Activated CD4-positive, alpha-beta T cell treated with anti-CD3 and anti-CD28 coated beads, Interleukin-2, Interleukin-6, amounts not matched to agents 100 ng/mL and 50 ng/mL, durations not matched to agents 16 hours and 8 hours (primary cell): ENCODE results near the gene KRT80.

ENCODE experiments used
- DNase-seq: peaks from one replicate; pipeline ENCODE4 v3.0.0-alpha.2; 2020

KRT80 gene

DNA sequence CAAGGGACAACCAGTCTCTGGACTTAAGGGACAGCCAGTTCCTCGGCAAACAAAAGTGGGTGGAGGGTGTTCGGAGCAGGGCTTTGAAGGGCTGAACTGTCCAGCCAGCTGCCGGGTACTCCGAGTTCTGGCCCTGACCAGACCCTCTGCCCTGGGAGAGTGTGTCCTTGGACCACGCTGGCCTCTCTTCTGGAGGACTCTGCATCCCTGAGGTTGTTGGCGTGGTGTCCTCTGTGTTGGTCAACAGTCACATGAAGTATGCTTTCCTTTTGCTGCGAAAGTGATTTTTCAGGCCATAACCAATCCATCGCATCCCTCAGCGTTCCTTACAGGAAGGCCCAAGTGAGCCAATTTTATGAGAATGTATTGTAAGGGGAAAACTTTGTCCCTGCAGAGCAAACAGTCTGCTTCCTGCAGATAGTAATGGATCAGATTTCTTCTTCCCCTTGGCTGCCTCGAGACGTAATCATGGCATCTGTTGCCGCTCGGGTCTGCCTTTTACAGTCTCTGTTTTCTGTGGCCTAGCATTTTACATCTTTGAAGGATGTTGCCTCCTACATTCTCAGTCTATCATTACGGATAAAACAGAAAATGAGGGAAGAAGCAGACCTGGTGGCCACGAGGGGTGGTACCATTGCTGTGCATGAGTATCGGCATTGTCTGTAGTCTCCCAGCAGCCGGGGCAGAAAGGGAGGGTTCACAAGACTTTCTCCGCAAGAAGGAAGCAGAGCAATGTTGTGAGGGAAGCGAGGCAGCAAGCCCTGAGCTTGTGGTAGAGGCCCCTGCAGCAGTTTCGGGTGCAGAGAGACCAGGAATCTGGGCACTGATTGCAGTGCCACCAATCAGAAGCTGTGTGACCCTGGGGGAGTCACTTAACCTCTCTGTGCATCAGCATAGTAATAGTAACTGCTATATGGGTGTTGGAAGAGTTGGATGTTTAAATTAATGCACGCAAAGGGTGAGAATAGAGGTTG is 64.9 kb downstream of the KRT80 start:
- DNase-seq = no peak

DNA sequence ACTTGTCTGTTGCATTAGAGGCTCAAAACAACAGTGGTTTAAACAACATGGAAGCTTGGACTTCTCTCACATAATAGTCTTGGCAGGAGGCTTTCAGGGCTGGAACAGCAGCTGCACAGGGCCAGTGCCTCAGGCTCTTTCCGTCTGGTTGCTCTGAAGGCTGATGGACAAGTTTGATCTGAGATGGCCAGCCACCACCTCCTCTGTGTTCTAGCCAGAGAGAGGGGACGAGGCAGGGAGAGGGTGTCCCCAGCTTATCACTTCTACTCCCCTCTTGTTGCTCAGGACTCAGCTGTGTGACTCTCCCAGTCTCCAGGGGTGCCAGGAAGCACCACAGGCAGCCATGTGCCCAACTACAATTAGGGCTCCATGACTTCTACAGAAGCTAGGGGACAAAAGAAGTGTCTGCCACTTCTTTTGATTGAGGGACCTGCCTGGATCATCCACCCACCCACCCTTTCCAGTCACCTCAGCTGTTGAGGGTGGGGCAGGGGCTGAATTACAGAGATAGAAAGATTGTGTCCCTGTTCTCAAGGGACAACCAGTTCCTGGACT is 65.7 kb downstream of the KRT80 start:
- DNase-seq = no peak

DNA sequence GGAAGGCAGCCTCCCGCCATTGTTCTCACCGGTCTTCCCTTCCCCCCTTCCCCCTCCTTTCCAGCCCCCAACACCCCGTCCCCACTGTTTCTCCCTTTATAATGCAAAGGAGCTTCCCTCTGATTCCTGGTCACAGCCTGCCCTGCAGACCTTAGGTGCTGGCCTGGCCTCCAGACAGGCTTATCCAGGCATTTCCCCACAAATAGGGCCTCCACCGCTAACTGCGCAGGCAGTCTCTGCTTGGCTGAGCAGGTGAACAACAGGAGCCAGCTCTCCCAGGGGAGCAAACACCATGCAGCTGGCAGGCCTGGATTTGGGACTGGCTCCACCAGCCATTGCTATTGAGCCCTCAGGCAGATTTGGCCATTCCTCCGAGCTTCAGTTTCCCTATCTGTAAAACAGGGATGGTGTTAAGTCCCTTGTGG is 66.3 kb downstream of the KRT80 start:
- no peak for DNase-seq

DNA sequence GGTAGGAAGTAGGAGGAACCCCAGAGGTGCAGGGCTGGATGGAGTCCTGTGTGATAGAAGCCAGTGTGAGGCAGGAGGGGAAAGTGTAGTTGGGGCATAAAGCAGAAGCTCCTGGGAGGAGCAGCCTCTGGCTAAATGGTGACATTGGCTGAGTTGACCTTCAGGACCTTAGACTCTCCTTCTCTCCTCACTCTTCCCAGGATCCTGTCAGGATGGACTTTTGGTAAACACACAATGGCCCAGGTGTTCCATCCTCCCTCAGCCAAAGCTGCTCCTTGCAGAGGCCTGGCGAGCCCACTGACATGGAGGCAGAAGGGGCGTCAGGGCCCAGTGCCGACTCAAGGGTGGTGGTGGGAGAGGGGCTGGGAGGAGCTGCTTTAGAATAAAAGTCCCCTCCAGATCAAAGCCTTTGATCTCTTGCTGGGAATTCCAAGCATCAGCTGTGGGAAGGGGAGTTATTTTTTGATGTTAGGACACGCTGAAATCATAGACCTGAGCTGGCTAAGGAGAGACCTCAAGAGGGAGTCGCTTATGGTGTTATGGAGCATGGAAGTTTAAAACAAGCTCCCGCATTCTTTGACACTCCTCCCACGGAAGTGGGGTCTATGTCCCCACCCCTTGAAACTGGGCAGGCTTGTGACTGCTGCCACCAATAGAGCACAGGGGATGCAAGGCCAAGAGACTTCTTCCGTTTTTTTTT is 68.2 kb downstream of the KRT80 start:
- DNase-seq = no peak

DNA sequence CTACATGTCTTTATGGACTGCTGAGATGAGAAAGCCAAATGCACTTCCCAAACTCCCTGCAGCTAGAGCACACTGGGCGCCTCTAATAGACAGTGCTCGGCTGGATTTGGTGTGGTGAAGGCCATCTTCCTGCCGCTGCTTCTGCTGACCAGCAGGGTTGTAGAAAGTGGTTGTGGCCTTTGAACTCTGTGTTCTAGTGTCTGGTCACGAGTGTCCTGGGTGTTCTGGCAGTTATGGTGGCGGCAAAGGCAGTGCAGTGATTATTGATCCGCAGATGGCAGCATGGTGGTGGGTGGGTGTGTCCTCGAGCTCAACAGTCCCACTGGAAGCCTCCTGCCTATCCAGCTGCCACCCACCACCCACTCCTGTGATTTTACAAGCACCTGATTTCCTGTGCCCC is 68.9 kb downstream of the KRT80 start:
- no peak for DNase-seq

DNA sequence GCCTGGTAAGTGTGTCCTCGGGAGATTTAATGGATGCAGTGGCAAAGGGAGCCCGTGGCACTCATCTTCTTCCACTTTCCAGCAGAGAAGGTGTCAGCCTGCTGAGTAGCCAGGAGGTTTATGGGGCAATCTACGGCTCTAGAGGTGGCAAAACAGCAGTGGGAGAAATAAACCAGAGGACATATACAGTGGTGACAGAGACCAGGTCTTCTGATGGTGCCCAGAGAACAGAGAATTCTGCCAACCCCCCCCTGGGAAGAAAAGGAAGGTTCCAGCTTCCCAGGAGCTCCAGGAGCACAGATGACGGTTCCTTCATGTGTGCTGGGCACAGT is 69.3 kb downstream of the KRT80 start:
- no peak for DNase-seq

DNA sequence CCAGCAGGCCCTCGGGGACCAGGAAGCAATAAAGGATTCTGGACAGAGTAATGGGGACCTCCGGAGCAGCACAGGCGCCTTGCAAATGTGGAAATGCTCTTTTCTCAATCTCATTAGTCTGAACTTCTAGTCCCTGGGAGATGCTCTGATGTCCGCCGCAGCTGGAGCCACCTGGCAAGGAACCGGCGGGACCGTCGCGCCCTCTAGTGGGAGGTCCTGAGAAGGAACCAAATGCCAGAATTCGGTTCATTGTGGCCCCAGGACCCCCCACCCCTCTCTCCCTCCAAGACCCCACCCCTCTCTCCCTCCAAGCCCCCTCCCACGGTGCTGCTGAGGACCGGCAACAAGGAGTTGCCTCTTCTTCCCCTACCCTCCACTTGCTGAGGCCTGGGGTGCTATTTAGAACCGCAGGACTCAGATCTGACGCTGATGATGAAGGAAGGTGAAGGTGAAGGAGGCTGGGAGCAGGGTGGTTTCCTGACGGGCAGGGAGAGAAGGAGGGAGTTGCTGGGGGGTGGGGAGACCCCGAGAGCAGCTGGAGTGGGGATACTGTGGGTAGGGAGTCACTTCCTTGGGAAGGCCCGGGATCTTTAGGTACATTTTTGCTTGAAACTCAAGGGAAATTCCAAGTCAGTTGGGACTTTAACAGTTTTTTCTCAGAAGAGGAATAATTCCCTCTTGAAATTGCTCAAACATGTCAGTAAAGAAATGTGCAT is 69.8 kb downstream of the KRT80 start:
- peak; percentile 76 for DNase-seq

DNA sequence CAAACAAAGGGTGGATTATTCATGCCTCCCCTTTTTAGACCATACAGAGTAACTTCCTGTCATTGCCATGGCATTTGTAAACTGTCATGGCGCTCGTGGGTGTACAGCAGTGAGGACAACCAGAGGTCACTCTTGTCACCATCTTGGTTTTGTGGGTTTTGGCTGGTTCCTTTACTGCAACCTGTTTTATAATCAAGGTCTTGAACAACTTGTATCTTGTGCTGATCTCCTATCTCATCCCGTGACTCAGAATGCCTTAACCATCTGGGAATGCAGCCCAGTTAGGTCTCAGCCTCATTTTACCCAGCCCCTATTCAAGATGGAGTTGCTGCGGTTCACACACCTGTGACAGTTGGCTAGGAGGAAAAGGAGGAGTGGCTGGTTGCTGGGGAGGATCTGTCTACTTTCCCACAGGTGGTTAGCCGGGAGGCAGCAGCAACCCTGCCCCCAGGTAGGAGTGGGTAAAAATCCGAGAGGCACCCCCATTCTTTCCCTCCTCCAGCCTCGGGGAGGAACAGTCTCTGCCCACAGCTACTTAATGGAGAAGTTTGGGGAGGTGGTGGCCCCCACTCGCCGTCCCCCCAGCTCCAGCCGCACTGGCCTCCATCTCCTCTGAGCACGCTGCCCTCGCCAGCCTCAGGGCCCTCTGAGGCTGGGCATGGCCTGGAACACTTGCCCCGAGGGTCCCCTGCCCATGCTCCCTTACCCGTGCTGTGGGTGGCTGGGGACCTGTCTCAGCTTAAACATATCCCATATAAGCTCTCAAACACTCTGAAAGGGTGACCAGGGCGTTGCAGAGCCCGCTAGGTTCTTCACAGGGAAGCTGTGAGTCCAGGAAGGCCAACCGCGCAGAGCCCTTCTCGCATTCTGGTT is 70.6 kb downstream of the KRT80 start:
- DNase-seq = no peak

DNA sequence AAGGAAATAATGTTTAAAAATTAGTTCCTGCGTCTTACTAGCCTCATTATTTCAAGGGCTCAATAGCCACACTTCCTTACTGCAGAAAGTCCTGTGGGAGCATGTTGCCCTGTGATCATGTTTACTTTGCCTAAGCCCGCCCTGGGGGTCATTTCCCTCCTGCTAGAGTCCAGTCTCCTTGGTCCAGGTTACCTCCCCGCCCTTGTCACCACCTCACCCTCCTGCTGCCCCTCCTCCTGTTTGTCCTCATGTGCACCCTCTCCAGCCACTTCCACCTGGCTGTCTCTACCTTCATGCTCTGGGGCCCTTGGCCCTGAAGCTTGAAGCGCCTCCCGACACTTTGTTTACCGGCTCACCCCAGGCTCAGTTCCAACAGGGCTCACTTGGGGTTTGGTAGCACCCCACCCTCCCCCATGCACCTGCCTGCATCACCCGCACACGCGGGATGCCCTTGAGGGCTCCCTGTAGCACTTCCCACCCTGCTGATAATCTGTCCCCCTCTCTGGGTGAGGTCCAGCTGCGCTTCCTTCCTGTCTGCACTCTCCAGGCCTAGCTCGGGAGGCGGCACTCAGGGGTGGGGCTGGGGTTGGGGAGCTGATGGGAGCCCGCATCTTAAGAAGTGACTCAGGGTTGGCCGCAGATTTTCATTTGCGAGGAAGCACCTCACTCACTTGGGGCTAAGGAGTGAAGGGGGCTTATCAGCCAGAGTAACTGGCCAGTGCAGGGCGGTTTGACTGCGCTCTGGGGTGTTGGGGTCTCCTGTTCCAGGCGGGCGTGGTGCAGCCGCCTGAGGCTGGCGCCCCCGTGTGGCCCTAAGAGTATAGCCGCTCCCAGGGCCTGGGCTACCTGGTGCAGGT is 72.2 kb downstream of the KRT80 start:
- DNase-seq = peak; percentile 49
